Activated CD8-positive, alpha-beta memory T cell treated with anti-CD3 and anti-CD28 coated beads, Interleukin-2, amount 10 ng/mL, durations not matched to agents 7 days and 5 days (primary cell): ENCODE results near the gene GNA15. TPM values are rescaled to one million over a fixed set of nuclear protein-coding genes. Genes with fewer than 3 reads are reported as not detected.
"Not testable (repeated sequence)": the region's sequence is repeated elsewhere in the genome, so short reads cannot be mapped to it uniquely, and the experiment has no call there.

Experiments used
- ATAC-seq: fragments of 150-1000 bp; cut with Tn5 transposase; one replicate; pipeline ENCODE4 v1.10.0; 2021; ENCODE audit warnings: moderate library complexity
- CTCF ChIA-PET: fragments of 350-600 bp; sonication (Branson Sonifier 250); formaldehyde crosslinking; loops from one replicate; lab custom pipeline; 2021; ENCODE audit warnings: antibody characterized with exemption; lab: Charles Lee
- DNase-seq: peaks from one replicate; pipeline ENCODE4 v3.0.0-alpha.2; 2020
- H3K27ac Mint-ChIP-seq: one replicate; pipeline ENCODE4 v1.8.0; 2021; ENCODE audit warnings: mild to moderate bottlenecking, mixed read lengths
- H3K27me3 Mint-ChIP-seq: one replicate; pipeline ENCODE4 v1.8.0; 2021; ENCODE audit warnings: mixed read lengths
- H3K36me3 Mint-ChIP-seq: one replicate; pipeline ENCODE4 v1.8.0; 2021; ENCODE audit warnings: mild to moderate bottlenecking, mixed read lengths
- H3K4me1 Mint-ChIP-seq: one replicate; pipeline ENCODE4 v1.8.0; 2021; ENCODE audit warnings: mixed read lengths
- H3K4me3 Mint-ChIP-seq: one replicate; pipeline ENCODE4 v1.8.0; 2021; ENCODE audit warnings: mild to moderate bottlenecking, moderate library complexity, mixed read lengths
- H3K9me3 Mint-ChIP-seq: one replicate; pipeline ENCODE4 v1.8.0; 2022; ENCODE audit warnings: low read depth, mixed read lengths
- total RNA-seq, 2 experiments: library from RNA; stranded (reverse); gene quantifications; one replicate each; pipeline ENCODE4 v1.2.3, GENCODE V29; 2021

The GNA15 gene, protein sequence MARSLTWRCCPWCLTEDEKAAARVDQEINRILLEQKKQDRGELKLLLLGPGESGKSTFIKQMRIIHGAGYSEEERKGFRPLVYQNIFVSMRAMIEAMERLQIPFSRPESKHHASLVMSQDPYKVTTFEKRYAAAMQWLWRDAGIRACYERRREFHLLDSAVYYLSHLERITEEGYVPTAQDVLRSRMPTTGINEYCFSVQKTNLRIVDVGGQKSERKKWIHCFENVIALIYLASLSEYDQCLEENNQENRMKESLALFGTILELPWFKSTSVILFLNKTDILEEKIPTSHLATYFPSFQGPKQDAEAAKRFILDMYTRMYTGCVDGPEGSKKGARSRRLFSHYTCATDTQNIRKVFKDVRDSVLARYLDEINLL
- 10 to 100 TPM; 23.7 to 39.8 TPM for total RNA-seq

DNA sequence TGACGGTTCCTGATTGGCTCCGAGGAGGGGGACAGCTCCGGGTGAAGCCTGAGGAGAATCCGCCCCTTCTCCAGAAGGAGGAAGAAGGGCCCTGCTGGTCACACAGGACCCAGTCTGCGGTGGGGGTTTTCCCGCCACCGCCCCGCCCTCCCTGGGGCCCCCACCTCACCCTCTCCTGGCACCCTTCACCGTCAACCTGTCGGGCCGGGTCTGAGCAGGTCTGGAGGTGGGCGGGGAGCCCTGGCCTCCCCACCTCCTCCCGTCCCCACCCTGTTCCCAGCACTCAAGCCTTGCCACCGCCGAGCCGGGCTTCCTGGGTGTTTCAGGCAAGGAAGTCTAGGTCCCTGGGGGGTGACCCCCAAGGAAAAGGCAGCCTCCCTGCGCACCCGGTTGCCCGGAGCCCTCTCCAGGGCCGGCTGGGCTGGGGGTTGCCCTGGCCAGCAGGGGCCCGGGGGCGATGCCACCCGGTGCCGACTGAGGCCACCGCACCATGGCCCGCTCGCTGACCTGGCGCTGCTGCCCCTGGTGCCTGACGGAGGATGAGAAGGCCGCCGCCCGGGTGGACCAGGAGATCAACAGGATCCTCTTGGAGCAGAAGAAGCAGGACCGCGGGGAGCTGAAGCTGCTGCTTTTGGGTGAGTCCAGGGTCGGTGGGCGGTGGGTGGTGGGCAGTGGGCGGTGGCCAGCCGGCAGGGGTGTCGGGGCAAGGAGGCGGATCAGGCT lies at the start of gene GNA15:
TSS of gene GNA15 (plus strand) at position 73 of the 723 bp plus-strand sequence. CDS start at position 491, 418 bp downstream.
- H3K36me3 Mint-ChIP-seq: peaks cover 18% of the 10 kb centered on the region
- H3K9me3 Mint-ChIP-seq: no peaks in the 10 kb centered on the region
- H3K4me3 Mint-ChIP-seq: peak within 1 kb of the TSS; percentile 73
- peaks cover 52% of the 10 kb centered on the region for H3K4me1 Mint-ChIP-seq
- peaks cover 2% of the 10 kb centered on the region for H3K27me3 Mint-ChIP-seq
- peak; percentile 61 for DNase-seq
- CTCF ChIA-PET: interaction anchor here (0.8 to 2.7 kb wide), 6 partner anchors 10 to 100 kb away, joined by 3 to 8 read pairs (median 4); no protein-coding TSS in a partner anchor
- peak; percentile 25 for ATAC-seq
- H3K27ac Mint-ChIP-seq: peak within 1 kb of the TSS; percentile 46

DNA sequence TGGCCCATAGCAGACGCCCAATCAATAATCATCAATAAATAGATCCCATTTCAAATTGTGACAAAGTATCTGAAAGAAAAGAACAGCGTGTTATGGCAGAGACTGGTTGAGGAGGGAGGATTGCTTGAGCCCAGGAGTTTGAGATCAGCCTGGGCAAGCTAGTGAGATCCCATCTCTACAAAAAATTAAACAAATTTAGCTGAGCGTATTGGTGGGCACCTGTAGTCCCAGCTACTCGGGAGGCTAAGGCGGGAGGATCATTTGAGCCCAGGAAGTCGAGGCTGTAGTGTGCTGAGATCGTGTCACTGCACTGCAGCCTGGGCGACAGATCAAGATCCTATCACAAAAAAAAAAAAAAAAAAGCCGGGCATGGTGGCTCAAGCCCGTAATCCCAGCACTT lies 48.1 kb upstream of the GNA15 start:
- CTCF ChIA-PET: interaction anchor here (1.0 to 2.8 kb wide), 2 partner anchors 16 to 21 kb away, joined by 3 to 15 read pairs; no protein-coding TSS in a partner anchor
- H3K27me3 Mint-ChIP-seq: peaks cover 9% of the 10 kb centered on the region
- H3K9me3 Mint-ChIP-seq: no peaks in the 10 kb centered on the region
- H3K36me3 Mint-ChIP-seq: no peaks in the 10 kb centered on the region
- no peak for DNase-seq
- H3K27ac Mint-ChIP-seq: no peak overlapping the region
- ATAC-seq: no peak
- H3K4me1 Mint-ChIP-seq: no peaks in the 10 kb centered on the region
- no peak overlapping the region for H3K4me3 Mint-ChIP-seq

DNA sequence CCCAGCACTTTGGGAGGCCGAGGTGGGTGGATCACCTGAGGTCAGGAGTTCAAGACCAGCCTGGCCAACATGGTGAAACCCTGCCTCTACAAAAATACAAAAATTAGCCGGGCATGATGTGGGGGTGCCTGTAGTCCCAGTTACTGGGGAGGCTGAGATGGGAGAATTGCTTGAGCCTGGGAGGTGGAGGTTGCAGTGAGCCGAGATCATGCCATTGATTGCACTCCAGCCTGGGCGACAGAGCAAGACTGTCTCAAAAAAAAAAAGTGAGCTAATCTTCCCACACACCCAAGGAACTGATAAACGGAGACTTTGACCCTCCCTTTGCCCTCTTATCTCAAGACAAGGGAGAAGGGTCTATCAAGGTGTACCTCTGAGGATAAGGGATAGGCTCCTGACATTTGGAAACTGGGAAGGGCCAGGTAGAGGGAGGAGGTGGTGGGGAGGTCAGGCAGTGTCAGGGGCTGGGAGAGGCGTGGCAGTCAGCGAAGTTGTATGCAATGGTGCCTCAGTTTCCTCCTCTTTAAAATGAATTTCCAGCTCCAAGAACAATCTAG lies 46.5 kb upstream of the GNA15 start:
- not testable (repeated sequence) for H3K9me3 Mint-ChIP-seq, H3K4me3 Mint-ChIP-seq, ATAC-seq

DNA sequence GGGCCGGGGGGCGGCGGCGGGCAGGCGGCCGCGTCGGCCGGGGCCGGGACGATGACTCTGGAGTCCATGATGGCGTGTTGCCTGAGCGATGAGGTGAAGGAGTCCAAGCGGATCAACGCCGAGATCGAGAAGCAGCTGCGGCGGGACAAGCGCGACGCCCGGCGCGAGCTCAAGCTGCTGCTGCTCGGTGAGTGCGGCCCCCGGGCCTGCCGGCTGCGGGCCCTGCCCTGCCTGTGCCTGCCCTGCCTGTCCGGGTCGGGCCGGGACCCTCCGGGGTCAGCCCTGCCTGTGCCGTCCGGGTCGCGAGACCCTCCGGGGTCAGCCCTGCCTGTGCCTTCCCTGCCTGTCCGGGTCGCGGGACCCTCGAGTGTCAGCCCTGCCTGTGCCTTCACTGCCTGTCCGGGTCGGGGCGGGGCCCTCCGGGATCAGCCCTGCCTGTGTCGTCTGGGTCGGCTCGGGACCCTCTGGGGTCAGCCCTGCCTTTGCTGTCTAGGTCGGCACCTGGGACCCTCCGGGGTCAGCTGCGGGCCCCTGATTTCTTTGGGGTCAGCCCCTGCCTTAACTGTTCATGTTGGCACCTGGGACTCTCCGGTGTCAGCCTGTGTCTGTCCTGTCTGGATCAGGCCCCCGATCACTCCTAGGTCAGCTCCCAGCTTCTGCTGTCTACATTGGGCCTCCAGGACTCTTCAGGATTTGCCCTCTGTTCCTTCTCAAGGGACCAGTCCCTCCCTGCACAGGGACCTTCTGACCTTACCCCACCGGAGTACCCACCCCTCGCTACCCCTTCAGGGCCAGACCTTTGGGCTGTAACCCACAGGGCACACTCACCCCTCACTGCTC lies 41.0 kb upstream of the GNA15 start:
- DNase-seq (no peak), ATAC-seq (peak; percentile 28)
- H3K27me3 Mint-ChIP-seq: peaks cover 51% of the 10 kb centered on the region
- no peak overlapping the region for H3K27ac Mint-ChIP-seq
- no peaks in the 10 kb centered on the region for H3K9me3 Mint-ChIP-seq
- H3K36me3 Mint-ChIP-seq: no peaks in the 10 kb centered on the region
- H3K4me1 Mint-ChIP-seq: peaks cover 21% of the 10 kb centered on the region
- H3K4me3 Mint-ChIP-seq: peak overlapping the region; percentile 40
- CTCF ChIA-PET: interaction anchor here (0.6 to 2.1 kb wide), 4 partner anchors 9 to 144 kb away, joined by 3 to 12 read pairs (median 4); no protein-coding TSS in a partner anchor

More for the DNA sequence above, 46.5 kb upstream of the GNA15 start:
- not testable (repeated sequence) for DNase-seq, H3K27ac Mint-ChIP-seq, H3K36me3 Mint-ChIP-seq, H3K4me1 Mint-ChIP-seq
- CTCF ChIA-PET: interaction anchor here (1.2 to 2.8 kb wide), 4 partner anchors 13 to 20 kb away, joined by 3 to 15 read pairs (median 4); no protein-coding TSS in a partner anchor
- peaks cover 17% of the 10 kb centered on the region for H3K27me3 Mint-ChIP-seq

DNA sequence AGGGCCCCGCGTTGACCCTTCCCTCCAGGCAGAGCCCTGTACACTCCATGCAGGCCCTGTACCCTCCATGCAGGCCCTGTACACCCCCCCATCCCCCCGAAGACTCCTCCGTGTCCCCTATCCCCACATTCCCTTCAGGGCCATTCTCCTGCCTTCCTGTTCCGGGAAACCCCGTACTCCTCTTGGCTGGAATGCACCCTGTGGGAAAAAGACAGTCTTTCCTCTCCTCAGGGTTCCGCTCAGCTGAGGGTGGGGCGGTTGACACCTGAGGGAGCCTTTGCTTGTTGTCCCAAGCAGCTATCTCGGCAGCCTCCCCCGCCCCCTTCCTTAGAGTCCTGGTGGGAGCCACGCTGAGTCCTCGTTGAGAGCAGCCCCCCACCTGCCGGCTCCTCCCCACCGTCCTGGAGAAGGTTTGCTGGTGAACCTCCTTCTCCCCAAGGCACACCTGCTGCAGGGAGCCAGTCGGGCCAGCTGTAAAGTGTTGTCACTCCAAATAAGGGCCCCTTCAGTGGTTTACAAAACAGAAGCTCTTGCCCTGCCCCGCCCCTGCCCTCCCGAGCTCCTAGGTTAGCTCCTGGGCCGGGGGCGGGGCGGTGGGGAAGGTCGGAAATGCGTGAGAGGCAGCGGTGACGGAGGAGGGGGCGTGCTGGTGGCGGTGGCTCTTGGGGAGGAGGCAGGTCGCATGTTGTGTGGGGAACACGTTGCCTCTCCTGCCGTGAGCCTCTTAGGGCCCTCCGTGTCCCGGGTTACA lies 40.2 kb upstream of the GNA15 start:
- Mint-ChIP-seq H3K9me3 (no peaks in the 10 kb centered on the region), H3K27ac (no peak overlapping the region), H3K4me3 (peak overlapping the region; percentile 40), H3K4me1 (peaks cover 21% of the 10 kb centered on the region), H3K27me3 (peaks cover 56% of the 10 kb centered on the region), H3K36me3 (no peaks in the 10 kb centered on the region)
- DNase-seq (no peak), ATAC-seq (no peak)
- CTCF ChIA-PET: interaction anchor here (0.5 to 2.1 kb wide), 5 partner anchors 9 to 896 kb away, joined by 3 to 12 read pairs (median 4); no protein-coding TSS in a partner anchor

DNA sequence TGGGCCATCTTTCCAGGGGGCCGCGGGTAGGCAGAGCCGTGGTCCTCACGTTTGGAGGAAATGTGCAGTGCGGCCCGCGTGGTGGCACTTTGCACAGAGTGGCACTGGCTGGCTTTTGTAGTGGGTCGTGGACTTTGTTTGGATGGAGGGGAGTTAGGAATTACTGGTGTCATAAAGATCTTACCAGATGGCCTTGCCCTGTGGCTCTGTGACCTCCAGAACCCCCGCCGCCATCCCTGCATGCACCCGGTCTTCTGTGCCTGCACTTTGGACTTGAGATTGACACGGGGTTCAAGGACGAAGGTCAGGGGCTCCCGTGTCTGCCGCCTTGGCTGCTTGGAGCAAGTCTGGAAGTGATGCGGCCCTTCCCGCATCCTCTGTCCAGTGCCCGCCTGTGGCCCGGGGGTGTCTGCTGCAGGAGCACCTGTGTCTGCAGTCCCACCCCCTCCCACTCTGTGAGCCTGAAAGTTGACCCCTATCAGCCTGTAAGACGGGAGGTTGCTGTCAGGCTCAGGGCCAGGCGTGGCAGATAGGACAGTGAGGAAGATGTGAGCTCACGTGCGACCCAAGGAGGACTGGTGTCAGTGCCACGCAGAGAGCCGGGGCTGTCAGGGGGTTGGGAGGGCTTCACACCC lies 39.4 kb upstream of the GNA15 start:
- Mint-ChIP-seq H3K27ac (no peak overlapping the region), H3K9me3 (no peaks in the 10 kb centered on the region), H3K4me1 (peaks cover 21% of the 10 kb centered on the region), H3K27me3 (peaks cover 56% of the 10 kb centered on the region), H3K36me3 (no peaks in the 10 kb centered on the region), H3K4me3 (no peak overlapping the region)
- ATAC-seq: no peak
- no peak for DNase-seq
- CTCF ChIA-PET: interaction anchor here (1.0 to 2.1 kb wide), 4 partner anchors 8 to 134 kb away, joined by 3 to 12 read pairs (median 4); no protein-coding TSS in a partner anchor

DNA sequence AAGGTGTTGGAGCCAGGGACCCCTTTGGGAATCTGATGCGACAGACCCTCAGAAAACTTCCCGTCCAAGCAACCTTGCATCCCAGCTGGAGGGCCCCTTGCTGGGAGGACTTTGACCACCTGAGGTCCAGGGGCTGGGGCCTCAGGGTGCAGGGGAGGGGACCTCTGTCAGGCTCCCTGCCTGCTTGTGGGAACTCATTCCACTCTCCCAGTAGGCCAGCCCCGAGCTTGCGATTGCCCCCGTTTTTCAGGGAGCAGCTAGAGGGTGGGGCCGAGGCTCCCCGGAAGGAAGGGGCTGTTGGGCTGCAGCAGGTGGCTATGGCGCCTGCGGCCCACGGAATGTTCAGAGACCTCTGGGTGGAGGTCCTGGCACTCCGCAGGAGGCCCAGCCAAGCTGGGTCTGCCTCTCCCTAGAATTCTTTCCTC lies 38.9 kb upstream of the GNA15 start:
- CTCF ChIA-PET: interaction anchor here (1.0 to 1.5 kb wide), 3 partner anchors 9 to 134 kb away, joined by 3 to 4 read pairs (median 3); no protein-coding TSS in a partner anchor
- DNase-seq: no peak
- no peak overlapping the region for H3K4me3 Mint-ChIP-seq

DNA sequence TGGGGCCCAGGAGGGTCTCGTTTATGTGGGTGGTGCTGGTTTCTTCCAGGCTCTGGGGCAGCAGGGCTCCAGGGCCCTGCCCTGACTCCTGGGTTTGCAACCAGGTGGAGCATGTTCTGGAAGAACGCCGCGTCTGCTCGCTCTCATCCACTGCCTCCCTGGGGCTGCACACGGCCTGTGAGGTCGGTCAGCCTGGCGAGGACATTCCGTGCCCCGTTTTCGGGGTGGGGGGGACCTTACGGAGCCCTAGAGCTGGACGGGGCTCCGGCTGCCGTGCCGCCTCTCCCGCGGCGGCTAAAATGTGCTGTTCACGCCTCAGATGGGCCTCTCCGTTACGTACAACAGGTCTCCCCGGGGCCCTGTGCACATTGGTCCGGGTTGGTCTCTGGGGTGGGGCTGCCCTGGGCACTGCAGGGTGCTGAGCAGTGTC lies 38.4 kb upstream of the GNA15 start:
- H3K36me3 Mint-ChIP-seq: no peaks in the 10 kb centered on the region
- no peak overlapping the region for H3K4me3 Mint-ChIP-seq
- H3K4me1 Mint-ChIP-seq: peaks cover 21% of the 10 kb centered on the region
- CTCF ChIA-PET: interaction anchor here (0.6 to 1.5 kb wide), 3 partner anchors 11 to 135 kb away, joined by 3 to 5 read pairs (median 3); no protein-coding TSS in a partner anchor
- no peaks in the 10 kb centered on the region for H3K9me3 Mint-ChIP-seq
- ATAC-seq: no peak
- no peak for DNase-seq
- no peak overlapping the region for H3K27ac Mint-ChIP-seq
- H3K27me3 Mint-ChIP-seq: peaks cover 57% of the 10 kb centered on the region

More for the DNA sequence above, 38.9 kb upstream of the GNA15 start:
- no peaks in the 10 kb centered on the region for H3K9me3 Mint-ChIP-seq
- H3K36me3 Mint-ChIP-seq: no peaks in the 10 kb centered on the region
- H3K4me1 Mint-ChIP-seq: peaks cover 21% of the 10 kb centered on the region
- H3K27me3 Mint-ChIP-seq: peaks cover 56% of the 10 kb centered on the region
- H3K27ac Mint-ChIP-seq: no peak overlapping the region
- no peak for ATAC-seq

DNA sequence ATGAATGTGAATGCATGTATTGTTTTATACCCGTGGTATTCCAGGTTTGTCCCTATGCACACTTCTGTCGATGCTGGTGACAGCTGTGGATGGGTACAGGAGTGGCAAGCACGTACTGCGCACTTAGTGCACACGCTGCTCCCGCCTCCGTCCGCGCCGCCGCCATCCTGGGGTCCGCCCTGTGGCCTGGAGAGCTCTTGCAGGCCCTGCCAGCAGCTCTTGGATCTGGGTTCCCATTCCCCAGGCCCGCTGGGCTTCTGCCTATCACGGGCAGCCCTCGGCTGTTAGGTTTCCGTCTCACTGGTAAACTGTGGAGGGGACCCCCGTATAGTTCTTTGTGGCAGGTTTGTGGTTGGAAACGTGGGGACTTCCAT lies 37.7 kb upstream of the GNA15 start:
- no peak for DNase-seq
- no peak overlapping the region for H3K27ac Mint-ChIP-seq
- no peak overlapping the region for H3K4me3 Mint-ChIP-seq
- H3K4me1 Mint-ChIP-seq: peaks cover 21% of the 10 kb centered on the region
- CTCF ChIA-PET: interaction anchor here (1.5 kb wide), 1 partner anchor 11 kb away, joined by 5 read pairs; no protein-coding TSS in a partner anchor
- ATAC-seq: no peak
- H3K27me3 Mint-ChIP-seq: peaks cover 51% of the 10 kb centered on the region
- H3K9me3 Mint-ChIP-seq: no peaks in the 10 kb centered on the region
- no peaks in the 10 kb centered on the region for H3K36me3 Mint-ChIP-seq

DNA sequence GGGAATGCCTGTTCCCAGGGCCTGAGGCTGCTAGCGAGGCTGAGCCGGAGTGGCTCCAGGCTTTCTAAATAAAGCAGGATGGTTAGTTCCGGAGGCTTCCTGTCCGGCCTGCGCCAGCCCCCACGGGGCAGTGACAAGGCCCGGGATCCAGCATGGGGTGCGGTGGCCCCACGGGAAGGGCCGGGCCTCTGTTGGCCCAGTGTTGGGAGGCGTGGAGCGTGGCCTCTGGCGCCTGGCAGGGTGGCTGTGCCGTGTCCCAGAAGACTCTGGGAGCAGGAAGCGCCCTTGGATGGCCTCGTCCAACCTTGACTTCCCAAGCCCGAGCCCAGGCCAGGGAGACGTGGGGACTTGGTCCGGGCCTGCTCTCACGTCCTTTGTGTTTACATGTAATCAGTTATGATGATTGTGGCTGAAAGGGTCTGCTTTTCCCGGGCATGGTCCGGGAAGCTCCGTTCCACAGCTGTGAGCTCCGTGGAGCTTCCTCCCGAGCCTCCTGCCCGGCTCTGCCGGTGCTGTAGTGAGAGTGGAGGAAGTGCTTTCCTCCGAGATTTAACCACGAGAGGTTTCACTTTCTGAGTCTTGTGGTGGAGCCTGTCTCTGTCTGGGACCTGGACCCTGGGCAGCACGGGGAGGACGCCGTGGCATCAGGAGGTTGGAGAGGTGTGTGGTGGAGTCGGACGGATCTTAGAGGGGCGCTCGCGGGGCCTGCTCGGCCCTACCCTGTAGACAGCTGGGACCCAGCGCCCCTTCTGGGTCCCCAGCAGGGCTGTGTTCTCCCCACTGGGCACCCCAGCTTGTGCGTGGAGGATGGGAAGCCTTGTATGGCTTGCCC lies 37.1 kb upstream of the GNA15 start:
- ATAC-seq (peak; percentile 11), DNase-seq (no peak)
- H3K36me3 Mint-ChIP-seq: no peaks in the 10 kb centered on the region
- peaks cover 47% of the 10 kb centered on the region for H3K27me3 Mint-ChIP-seq
- H3K4me3 Mint-ChIP-seq: no peak overlapping the region
- CTCF ChIA-PET: interaction anchor here (1.2 to 1.5 kb wide), 2 partner anchors 10 to 27 kb away, joined by 4 to 5 read pairs; no protein-coding TSS in a partner anchor
- no peaks in the 10 kb centered on the region for H3K9me3 Mint-ChIP-seq
- H3K27ac Mint-ChIP-seq: no peak overlapping the region
- H3K4me1 Mint-ChIP-seq: peaks cover 23% of the 10 kb centered on the region
